ENCODE data around the gene P2RY1.

Gene P2RY1

GRCh38 chr3:152827313-152827712 is 7.6 kb upstream of the P2RY1 start:
- H3K36me3 ChIP-seq (ENCODE audit: insufficient read depth, insufficient read length, low read length) = no peaks in the 10 kb centered on the region
- DNase-seq (ENCODE audit: low read depth, low spot score) = no peak
- no peaks in the 10 kb centered on the region for H3K9me3 ChIP-seq (ENCODE audit: insufficient read depth, low read length)
- H3K4me3 ChIP-seq (ENCODE audit: insufficient read length, low read depth) = no peak overlapping the region
- H3K9ac ChIP-seq (ENCODE audit: insufficient read length, low read depth) = no peak overlapping the region
- no peak for TF ChIP-seq YY1 (IDR thresholded peaks at IDR 0.05; ENCODE audit: insufficient read depth, insufficient read length)
- no peaks in the 10 kb centered on the region for H3K4me1 ChIP-seq (ENCODE audit: insufficient read depth, insufficient read length)
- H3K27me3 ChIP-seq (ENCODE audit: insufficient read depth, insufficient read length) = no peaks in the 10 kb centered on the region

GRCh38 chr3:152828075-152828840 is 6.7 kb upstream of the P2RY1 start:
- H3K36me3 ChIP-seq (ENCODE audit: insufficient read depth, insufficient read length, low read length) = no peaks in the 10 kb centered on the region
- H3K9me3 ChIP-seq (ENCODE audit: insufficient read depth, low read length) = no peaks in the 10 kb centered on the region
- H3K27me3 ChIP-seq (ENCODE audit: insufficient read depth, insufficient read length) = no peaks in the 10 kb centered on the region
- H3K4me1 ChIP-seq (ENCODE audit: insufficient read depth, insufficient read length) = no peaks in the 10 kb centered on the region
- H3K9ac ChIP-seq (ENCODE audit: insufficient read length, low read depth) = no peak overlapping the region
- no peak overlapping the region for H3K4me3 ChIP-seq (ENCODE audit: insufficient read length, low read depth)
- no peak for TF ChIP-seq SUZ12 (IDR thresholded peaks at IDR 0.05; ENCODE audit: extremely low read depth, insufficient read depth, insufficient read length)
- TF ChIP-seq YY1 (IDR thresholded peaks at IDR 0.05; ENCODE audit: insufficient read depth, insufficient read length) = no peak
- TF ChIP-seq ZNF274 (IDR thresholded peaks at IDR 0.05; ENCODE audit: low read depth, low read length) = no peak
- DNase-seq (ENCODE audit: low read depth, low spot score) = no peak

GRCh38 chr3:152830245-152830644 is 4.7 kb upstream of the P2RY1 start:
- H3K4me1 ChIP-seq (ENCODE audit: insufficient read depth, insufficient read length) = no peaks in the 10 kb centered on the region
- no peaks in the 10 kb centered on the region for H3K9me3 ChIP-seq (ENCODE audit: insufficient read depth, low read length)
- peaks cover under 1% of the 10 kb centered on the region for H3K27me3 ChIP-seq (ENCODE audit: insufficient read depth, insufficient read length)
- DNase-seq (ENCODE audit: low read depth, low spot score) = no peak
- H3K36me3 ChIP-seq (ENCODE audit: insufficient read depth, insufficient read length, low read length) = no peaks in the 10 kb centered on the region
- H3K4me3 ChIP-seq (ENCODE audit: insufficient read length, low read depth) = no peak overlapping the region
- no peak overlapping the region for H3K9ac ChIP-seq (ENCODE audit: insufficient read length, low read depth)
- TF ChIP-seq ZNF274 (IDR thresholded peaks at IDR 0.05; ENCODE audit: low read depth, low read length) (no peak), YY1 (IDR thresholded peaks at IDR 0.05; ENCODE audit: insufficient read depth, insufficient read length) (no peak), SUZ12 (IDR thresholded peaks at IDR 0.05; ENCODE audit: extremely low read depth, insufficient read depth, insufficient read length) (no peak)

GRCh38 chr3:152832046-152832445 is 2.9 kb upstream of the P2RY1 start:
- no peaks in the 10 kb centered on the region for H3K9me3 ChIP-seq (ENCODE audit: insufficient read depth, low read length)
- TF ChIP-seq ZNF274 (IDR thresholded peaks at IDR 0.05; ENCODE audit: low read depth, low read length) (no peak), YY1 (IDR thresholded peaks at IDR 0.05; ENCODE audit: insufficient read depth, insufficient read length) (no peak), SUZ12 (IDR thresholded peaks at IDR 0.05; ENCODE audit: extremely low read depth, insufficient read depth, insufficient read length) (no peak)

GRCh38 chr3:152833089-152833488 is 1.8 kb upstream of the P2RY1 start:
- H3K4me3 ChIP-seq (ENCODE audit: insufficient read length, low read depth) = no peak overlapping the region
- peaks cover 5% of the 10 kb centered on the region for H3K4me1 ChIP-seq (ENCODE audit: insufficient read depth, insufficient read length)
- TF ChIP-seq SUZ12 (IDR thresholded peaks at IDR 0.05; ENCODE audit: extremely low read depth, insufficient read depth, insufficient read length) (no peak), YY1 (IDR thresholded peaks at IDR 0.05; ENCODE audit: insufficient read depth, insufficient read length) (no peak), ZNF274 (IDR thresholded peaks at IDR 0.05; ENCODE audit: low read depth, low read length) (no peak)
- H3K36me3 ChIP-seq (ENCODE audit: insufficient read depth, insufficient read length, low read length) = no peaks in the 10 kb centered on the region
- no peak overlapping the region for H3K9ac ChIP-seq (ENCODE audit: insufficient read length, low read depth)
- peaks cover 15% of the 10 kb centered on the region for H3K27me3 ChIP-seq (ENCODE audit: insufficient read depth, insufficient read length)
- no peaks in the 10 kb centered on the region for H3K9me3 ChIP-seq (ENCODE audit: insufficient read depth, low read length)
- DNase-seq (ENCODE audit: low read depth, low spot score) = no peak

More at GRCh38 chr3:152832046-152832445, 2.9 kb upstream of the P2RY1 start:
- no peak overlapping the region for H3K4me3 ChIP-seq (ENCODE audit: insufficient read length, low read depth)
- H3K9ac ChIP-seq (ENCODE audit: insufficient read length, low read depth) = no peak overlapping the region
- DNase-seq (ENCODE audit: low read depth, low spot score) = no peak
- H3K36me3 ChIP-seq (ENCODE audit: insufficient read depth, insufficient read length, low read length) = no peaks in the 10 kb centered on the region
- H3K4me1 ChIP-seq (ENCODE audit: insufficient read depth, insufficient read length) = peaks cover 5% of the 10 kb centered on the region
- peaks cover 15% of the 10 kb centered on the region for H3K27me3 ChIP-seq (ENCODE audit: insufficient read depth, insufficient read length)

- TF ChIP-seq YY1 (IDR thresholded peaks at IDR 0.05; ENCODE audit: insufficient read depth, insufficient read length) (no peak), SUZ12 (IDR thresholded peaks at IDR 0.05; ENCODE audit: extremely low read depth, insufficient read depth, insufficient read length) (no peak), ZNF274 (IDR thresholded peaks at IDR 0.05; ENCODE audit: low read depth, low read length) (no peak)
- peaks cover 15% of the 10 kb centered on the region for H3K27me3 ChIP-seq (ENCODE audit: insufficient read depth, insufficient read length)
- H3K9ac ChIP-seq (ENCODE audit: insufficient read length, low read depth) = peak overlapping the region; percentile 99
- no peak for DNase-seq (ENCODE audit: low read depth, low spot score)
- H3K4me3 ChIP-seq (ENCODE audit: insufficient read length, low read depth) = peak overlapping the region; percentile 92
- H3K9me3 ChIP-seq (ENCODE audit: insufficient read depth, low read length) = no peaks in the 10 kb centered on the region
- peaks cover 3% of the 10 kb centered on the region for H3K36me3 ChIP-seq (ENCODE audit: insufficient read depth, insufficient read length, low read length)
- peaks cover 5% of the 10 kb centered on the region for H3K4me1 ChIP-seq (ENCODE audit: insufficient read depth, insufficient read length)
Observed at GRCh38 chr3:152834191-152834775, 648 bp upstream of the P2RY1 start.

GRCh38 chr3:152835601-152836102 is 721 bp downstream of the P2RY1 start:
- TF ChIP-seq YY1 (IDR thresholded peaks at IDR 0.05; ENCODE audit: insufficient read depth, insufficient read length) = no peak
- no peak for TF ChIP-seq ZNF274 (IDR thresholded peaks at IDR 0.05; ENCODE audit: low read depth, low read length)
- no peak for TF ChIP-seq SUZ12 (IDR thresholded peaks at IDR 0.05; ENCODE audit: extremely low read depth, insufficient read depth, insufficient read length)
- Histone ChIP-seq H3K36me3 (ENCODE audit: insufficient read depth, insufficient read length, low read length) (peaks cover 6% of the 10 kb centered on the region), H3K27me3 (ENCODE audit: insufficient read depth, insufficient read length) (peaks cover 15% of the 10 kb centered on the region), H3K9me3 (ENCODE audit: insufficient read depth, low read length) (no peaks in the 10 kb centered on the region), H3K4me1 (ENCODE audit: insufficient read depth, insufficient read length) (peaks cover 5% of the 10 kb centered on the region), H3K4me3 (ENCODE audit: insufficient read length, low read depth) (peak overlapping the region; percentile 92), H3K9ac (ENCODE audit: insufficient read length, low read depth) (peak overlapping the region; percentile 99)
- peak; percentile 9 for DNase-seq (ENCODE audit: low read depth, low spot score)

Data from NT2/D1 (cell line).